ENCODE measurements around the gene STPG4.

STPG4 gene

GRCh38 chr2:47087051-47087450 lies 68.1 kb downstream of the STPG4 start:
- no peak for DNase-seq (ENCODE audit: low spot score)

GRCh38 chr2:47086571-47086970 lies 68.5 kb downstream of the STPG4 start:
- no peak for DNase-seq (ENCODE audit: low spot score)

GRCh38 chr2:47086054-47086471 lies 69.0 kb downstream of the STPG4 start:
- no peak for DNase-seq (ENCODE audit: low spot score)

- no peak for DNase-seq (ENCODE audit: low spot score)
Observed at GRCh38 chr2:47083886-47084687, 71.0 kb downstream of the STPG4 start.

GRCh38 chr2:47083485-47083884 lies 71.6 kb downstream of the STPG4 start:
- no peak for DNase-seq (ENCODE audit: low spot score)

GRCh38 chr2:47083005-47083404 lies 72.1 kb downstream of the STPG4 start:
- no peak for DNase-seq (ENCODE audit: low spot score)

- no peak for DNase-seq (ENCODE audit: low spot score)
Observed at GRCh38 chr2:47080888-47081301, 74.2 kb downstream of the STPG4 start.

- no peak for DNase-seq (ENCODE audit: low spot score)
Observed at GRCh38 chr2:47079515-47080412, 75.3 kb downstream of the STPG4 start.

- peak; percentile 71 for DNase-seq (ENCODE audit: low spot score)
Observed at GRCh38 chr2:47078541-47079482, 76.3 kb downstream of the STPG4 start.

GRCh38 chr2:47077442-47078117 lies 77.5 kb downstream of the STPG4 start:
- no peak for DNase-seq (ENCODE audit: low spot score)

- DNase-seq (ENCODE audit: low spot score): peak; percentile 86
Observed at GRCh38 chr2:47076586-47077441, 78.3 kb downstream of the STPG4 start.

GRCh38 chr2:47076126-47076506 lies 79.0 kb downstream of the STPG4 start:
- no peak for DNase-seq (ENCODE audit: low spot score)

- DNase-seq (ENCODE audit: low spot score): no peak
Observed at GRCh38 chr2:47075361-47076125, 79.6 kb downstream of the STPG4 start.

GRCh38 chr2:47074691-47075090 lies 80.4 kb downstream of the STPG4 start:
- DNase-seq (ENCODE audit: low spot score): no peak

- no peak for DNase-seq (ENCODE audit: low spot score)
Observed at GRCh38 chr2:47073641-47074040, 81.5 kb downstream of the STPG4 start.

GRCh38 chr2:47073217-47073616 lies 81.9 kb downstream of the STPG4 start:
- DNase-seq (ENCODE audit: low spot score): no peak

GRCh38 chr2:47072728-47073191 lies 82.3 kb downstream of the STPG4 start:
- DNase-seq (ENCODE audit: low spot score): no peak

- no peak for DNase-seq (ENCODE audit: low spot score)
Observed at GRCh38 chr2:47072018-47072691, 83.0 kb downstream of the STPG4 start.

All from LoVo (cell line).